22Rv1 (cell line): ENCODE data around the gene PRKCB.

ENCODE experiments used
- CTCF ChIP-seq: fragments of 450-650 bp; IDR thresholded peaks from 2 replicates; pipeline ENCODE4 v1.5.1; 2017; ENCODE audit warnings: mild to moderate bottlenecking
- ZFX ChIP-seq: fragments of 450-650 bp; IDR thresholded peaks from 2 replicates; pipeline ENCODE4 v1.6.1; 2017; ENCODE audit warnings: antibody characterized with exemption, borderline replicate concordance

DNA sequence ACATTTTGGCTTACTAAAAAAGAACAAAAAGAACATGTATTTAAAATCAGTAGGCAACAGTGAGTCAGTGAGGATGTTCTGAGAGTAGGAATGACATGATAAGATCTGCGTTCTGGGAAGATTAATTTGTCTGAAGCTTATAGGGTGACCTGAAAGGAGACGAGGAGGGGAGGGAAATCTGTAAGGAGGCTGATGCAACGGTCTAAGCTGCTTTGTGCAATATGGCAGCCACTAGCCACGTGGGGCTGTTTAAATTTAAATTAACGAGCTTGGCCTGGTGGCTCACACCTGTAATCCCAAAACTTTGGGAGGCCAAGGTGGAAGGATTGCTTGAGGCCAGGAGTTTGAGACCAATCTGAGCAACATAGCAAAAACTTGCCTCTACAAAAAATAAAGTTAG lies 238.8 kb downstream of the PRKCB start:
- TF ChIP-seq CTCF, result no peak
- TF ChIP-seq ZFX, result no peak
